PC-9 (cell line): ENCODE results near the gene NF2. TPM values are rescaled to one million over a fixed set of nuclear protein-coding genes. Genes with fewer than 3 reads are reported as not detected.

ENCODE experiments used
- BruUV-seq: library from RNA; stranded (reverse); fragments of 400-500 nt; replicated peaks from 2 replicates; lab custom pipeline; 2021; lab: Mats Ljungman, UMichigan
- CTCF ChIA-PET: fragments of 300-600 bp; sonication (Branson Sonifier 250); formaldehyde crosslinking; loops from one replicate; lab custom pipeline; 2022; ENCODE audit warnings: antibody characterized with exemption; lab: Charles Lee
- POLR2A ChIA-PET: fragments of 300-600 bp; sonication (Branson Sonifier 250); formaldehyde crosslinking; loops from one replicate; lab custom pipeline; 2022; ENCODE audit warnings: antibody characterized with exemption; ENCODE audit not compliant: unreplicated experiment; lab: Charles Lee
- DNase-seq, 2 experiments: peaks; one replicate each; pipeline versions ENCODE4 v3.0.0 to v3.0.0-alpha.2; 2015 to 2022; ENCODE audit warnings: mixed read lengths in 1 of 2
- H2AFZ ChIP-seq: fragments of 200-600 bp; sonication (generic); 2 replicates; pipeline ENCODE4 v1.8.1; 2017; ENCODE audit warnings: antibody characterized with exemption
- H3F3A ChIP-seq: fragments of 200-600 bp; sonication (generic); 2 replicates; pipeline ENCODE4 v1.8.1; 2017; ENCODE audit warnings: antibody characterized with exemption, mild to moderate bottlenecking, low read depth; ENCODE audit not compliant: insufficient read depth
- H3K27ac ChIP-seq: fragments of 200-600 bp; sonication (generic); 2 replicates; pipeline ENCODE4 v1.6.1; 2016; ENCODE audit warnings: mixed run types
- H3K27me3 ChIP-seq: fragments of 200-600 bp; sonication (generic); 2 replicates; pipeline ENCODE4 v1.6.1; 2016; ENCODE audit warnings: low read depth, mixed run types; ENCODE audit not compliant: insufficient read depth
- H3K36me3 ChIP-seq: fragments of 200-600 bp; sonication (generic); 2 replicates; pipeline ENCODE4 v1.6.1; 2016; ENCODE audit warnings: low read depth, mixed run types
- H3K4me1 ChIP-seq: fragments of 200-600 bp; sonication (generic); replicated peaks from 2 replicates; pipeline ENCODE4 v1.6.1; 2016; ENCODE audit warnings: mixed run types; ENCODE audit not compliant: insufficient read depth
- H3K4me2 ChIP-seq: fragments of 200-600 bp; sonication (generic); 2 replicates; pipeline ENCODE4 v1.6.1; 2017; ENCODE audit warnings: mixed run types
- H3K4me3 ChIP-seq: fragments of 200-600 bp; sonication (generic); 2 replicates; pipeline ENCODE4 v1.6.1; 2016; ENCODE audit warnings: mixed run types
- H3K79me2 ChIP-seq: fragments of 200-600 bp; sonication (generic); 2 replicates; pipeline ENCODE4 v1.6.1; 2017; ENCODE audit warnings: low read depth, mixed run types
- H3K9me2 ChIP-seq: fragments of 200-600 bp; sonication (generic); 2 replicates; pipeline ENCODE4 v1.8.1; 2017; ENCODE audit warnings: mild to moderate bottlenecking; ENCODE audit not compliant: insufficient read depth
- H3K9me3 ChIP-seq: fragments of 200-600 bp; sonication (generic); 2 replicates; pipeline ENCODE4 v1.8.1; 2016; ENCODE audit warnings: low read depth; ENCODE audit not compliant: insufficient read depth
- H4K20me1 ChIP-seq: fragments of 200-600 bp; sonication (generic); 2 replicates; pipeline ENCODE4 v1.8.1; 2017; ENCODE audit not compliant: insufficient read depth
- CTCF ChIP-seq: fragments of 200-600 bp; sonication (generic); conservative IDR thresholded peaks from 2 replicates; pipeline ENCODE4 v1.6.1; 2017; ENCODE audit warnings: mixed run types, antibody characterized with exemption, mild to moderate bottlenecking, moderate library complexity
- EZH2 ChIP-seq: fragments of 200-600 bp; sonication (generic); IDR thresholded peaks from 2 replicates; pipeline ENCODE4 v1.8.0; 2017; ENCODE audit warnings: antibody characterized with exemption, low read depth
- intact Hi-C: fragments of 100-400 bp; cut with micrococcal nuclease; formaldehyde crosslinking; loops from one replicate; pipeline ENCODE4 v1.10.0; 2022; ENCODE audit not compliant: unreplicated experiment
- total RNA-seq: library from RNA; stranded (reverse); gene quantifications from 2 replicates; pipeline ENCODE4 v1.2.3, GENCODE V29; 2021

NF2 gene
- total RNA-seq, 1 experiment from 2014 or later = 73.2 TPM

- Histone ChIP-seq H3K4me2 (no peak overlapping the region), H3K4me3 (no peak overlapping the region), H3K9me2 (no peaks in the 10 kb centered on the region), H3K27me3 (no peaks in the 10 kb centered on the region), H3K36me3 (no peaks in the 10 kb centered on the region), H2AFZ (no peak overlapping the region), H3K79me2 (no peaks in the 10 kb centered on the region), H4K20me1 (no peaks in the 10 kb centered on the region), H3F3A (no peaks in the 10 kb centered on the region), H3K27ac (no peak overlapping the region), H3K4me1 (no peaks in the 10 kb centered on the region), H3K9me3 (no peaks in the 10 kb centered on the region)
- ChIA-PET CTCF (no interaction called here), POLR2A (no interaction called here)
- no TSS peak for BruUV-seq
- intact Hi-C loops = no loop called here
- TF ChIP-seq EZH2 (no peak), CTCF (no peak)
- no peak for DNase-seq
Measured at GRCh38 chr22:29726512-29727130, 123.2 kb downstream of the NF2 start.

GRCh38 chr22:29727131-29727523 is 123.7 kb downstream of the NF2 start:
- no TSS peak for BruUV-seq
- Histone ChIP-seq H3K79me2 (no peaks in the 10 kb centered on the region), H3K4me3 (no peak overlapping the region), H3K36me3 (no peaks in the 10 kb centered on the region), H3K4me1 (no peaks in the 10 kb centered on the region), H2AFZ (no peak overlapping the region), H4K20me1 (no peaks in the 10 kb centered on the region), H3K4me2 (no peak overlapping the region), H3K27ac (no peak overlapping the region), H3F3A (no peaks in the 10 kb centered on the region), H3K9me3 (no peaks in the 10 kb centered on the region), H3K27me3 (no peaks in the 10 kb centered on the region), H3K9me2 (no peaks in the 10 kb centered on the region)
- CTCF ChIA-PET = no interaction called here
- intact Hi-C loops = no loop called here
- no peak for TF ChIP-seq EZH2
- TF ChIP-seq CTCF = no peak
- POLR2A ChIA-PET = no interaction called here
- DNase-seq = no peak

- ChIA-PET CTCF (no interaction called here), POLR2A (no interaction called here)
- no TSS peak for BruUV-seq
- no peak overlapping the region for H3K4me2 ChIP-seq
- H3K9me3 ChIP-seq = no peaks in the 10 kb centered on the region
- H2AFZ ChIP-seq = no peak overlapping the region
- H3F3A ChIP-seq = no peaks in the 10 kb centered on the region
- H3K27ac ChIP-seq = no peak overlapping the region
- no peak overlapping the region for H3K4me3 ChIP-seq
- H4K20me1 ChIP-seq = no peaks in the 10 kb centered on the region
- no peaks in the 10 kb centered on the region for H3K9me2 ChIP-seq
- TF ChIP-seq EZH2 (no peak), CTCF (no peak)
- H3K79me2 ChIP-seq = no peaks in the 10 kb centered on the region
- no peaks in the 10 kb centered on the region for H3K4me1 ChIP-seq
- intact Hi-C loops = no loop called here
- H3K27me3 ChIP-seq = no peaks in the 10 kb centered on the region
- H3K36me3 ChIP-seq = no peaks in the 10 kb centered on the region
- no peak for DNase-seq
Measured at GRCh38 chr22:29729161-29729560, 125.7 kb downstream of the NF2 start.
